B cell (primary cell): ENCODE results near the gene FCRL6.

Experiments
- EZH2 ChIP-seq: IDR thresholded peaks from 2 replicates; pipeline ENCODE4 v1.6.1; 2012; ENCODE audit warnings: borderline replicate concordance, low read depth, mild to moderate bottlenecking, moderate library complexity, low read length; ENCODE audit not compliant: insufficient read depth, poor library complexity, severe bottlenecking
- TF ChIP-seq, protein P1 (sequence below): fragments of 200-600 bp; IDR thresholded peaks from one replicate; pipeline ENCODE4 v1.8.0; 2022; ENCODE audit warnings: antibody characterized with exemption, mild to moderate bottlenecking

GRCh38 chr1:159856576-159856975 lies 54.4 kb downstream of the FCRL6 start:
- TF ChIP-seq, protein P1, sequence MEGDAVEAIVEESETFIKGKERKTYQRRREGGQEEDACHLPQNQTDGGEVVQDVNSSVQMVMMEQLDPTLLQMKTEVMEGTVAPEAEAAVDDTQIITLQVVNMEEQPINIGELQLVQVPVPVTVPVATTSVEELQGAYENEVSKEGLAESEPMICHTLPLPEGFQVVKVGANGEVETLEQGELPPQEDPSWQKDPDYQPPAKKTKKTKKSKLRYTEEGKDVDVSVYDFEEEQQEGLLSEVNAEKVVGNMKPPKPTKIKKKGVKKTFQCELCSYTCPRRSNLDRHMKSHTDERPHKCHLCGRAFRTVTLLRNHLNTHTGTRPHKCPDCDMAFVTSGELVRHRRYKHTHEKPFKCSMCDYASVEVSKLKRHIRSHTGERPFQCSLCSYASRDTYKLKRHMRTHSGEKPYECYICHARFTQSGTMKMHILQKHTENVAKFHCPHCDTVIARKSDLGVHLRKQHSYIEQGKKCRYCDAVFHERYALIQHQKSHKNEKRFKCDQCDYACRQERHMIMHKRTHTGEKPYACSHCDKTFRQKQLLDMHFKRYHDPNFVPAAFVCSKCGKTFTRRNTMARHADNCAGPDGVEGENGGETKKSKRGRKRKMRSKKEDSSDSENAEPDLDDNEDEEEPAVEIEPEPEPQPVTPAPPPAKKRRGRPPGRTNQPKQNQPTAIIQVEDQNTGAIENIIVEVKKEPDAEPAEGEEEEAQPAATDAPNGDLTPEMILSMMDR: no peak
- TF ChIP-seq EZH2: no peak
